ENCODE measurements around the gene OR9Q1.

- TF ChIP-seq EP300 (IDR thresholded peaks at IDR 0.05) (no peak), POLR2AphosphoS5 (IDR thresholded peaks at IDR 0.05) (no peak), CTCF (IDR thresholded peaks at IDR 0.05) (no peak)
Measured at GRCh38 chr11:58121096-58121495, 97.4 kb downstream of the OR9Q1 start.
